DMS 273 (cell line): ENCODE results near the gene CLCNKB.
A peak's percentile ranks its signal among the peaks of the same experiment; 100 is the strongest.
"Not testable (repeated sequence)": the region's sequence is repeated elsewhere in the genome, so short reads cannot be mapped to it uniquely, and the experiment has no call there.

Experiments
- DNase-seq: peaks from one replicate; lab custom pipeline; 2025; ENCODE audit not compliant: unreplicated experiment; lab: John Stamatoyannopoulos, UW

Gene CLCNKB

GRCh38 chr1:16029288-16029687 lies 14.3 kb upstream of the CLCNKB start:
- no peak for DNase-seq

DNA sequence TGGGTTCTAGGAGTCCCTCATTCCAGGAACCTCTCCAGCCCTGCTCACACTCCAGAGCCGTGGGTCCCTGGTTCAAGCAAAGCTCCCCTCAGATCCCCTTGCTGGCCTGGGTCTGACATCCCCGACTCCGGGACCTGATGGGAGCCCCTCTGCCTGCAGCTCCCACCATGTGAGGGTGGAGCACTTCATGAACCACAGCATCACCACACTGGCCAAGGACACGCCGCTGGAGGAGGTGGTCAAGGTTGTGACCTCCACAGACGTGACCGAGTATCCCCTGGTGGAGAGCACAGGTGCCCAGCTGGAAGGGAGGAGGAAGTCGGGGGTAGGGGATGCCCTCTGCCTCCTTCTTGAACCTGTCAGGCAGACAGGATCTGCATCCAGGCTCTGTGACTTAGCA lies 12.0 kb upstream of the CLCNKB start:
- DNase-seq, result no peak

DNA sequence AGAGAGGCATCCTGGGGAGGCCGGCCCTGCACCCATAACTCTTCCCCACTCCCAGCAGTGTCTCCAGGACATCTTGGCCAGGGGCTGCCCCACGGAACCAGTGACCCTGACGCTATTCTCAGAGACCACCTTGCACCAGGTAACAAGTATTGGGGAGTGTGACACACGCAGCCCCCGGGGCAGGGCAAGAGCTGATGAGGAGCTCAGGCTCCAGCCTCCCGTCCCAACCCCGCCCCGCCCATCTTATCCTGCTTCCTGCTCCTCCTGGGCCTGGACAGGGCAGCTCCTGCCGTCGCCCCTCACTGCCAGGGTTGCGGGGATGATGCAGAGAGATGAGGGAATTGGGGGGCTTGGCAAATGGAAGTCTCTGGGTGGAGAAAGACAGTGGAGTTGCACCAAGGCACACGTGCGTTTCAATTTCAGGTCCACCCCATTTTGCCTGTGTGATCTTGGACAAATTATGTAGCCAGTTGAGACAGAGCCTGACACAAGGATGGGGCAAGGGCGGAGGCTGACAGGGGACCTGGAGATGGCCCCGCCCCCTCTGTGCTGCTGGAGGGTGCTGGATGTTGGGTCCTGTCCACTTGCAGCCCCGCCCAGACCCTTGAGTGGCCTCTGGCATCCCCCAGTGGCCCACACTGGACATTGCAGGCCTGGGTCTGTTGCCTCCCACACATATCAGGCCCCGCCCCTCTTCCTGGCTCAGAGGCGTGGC lies 11.0 kb upstream of the CLCNKB start:
- DNase-seq, result peak; percentile 94

- not testable (repeated sequence) for DNase-seq
Measured at GRCh38 chr1:16033103-16033632, 10.4 kb upstream of the CLCNKB start.

GRCh38 chr1:16036461-16036860 lies 7.1 kb upstream of the CLCNKB start:
- not testable (repeated sequence) for DNase-seq

DNA sequence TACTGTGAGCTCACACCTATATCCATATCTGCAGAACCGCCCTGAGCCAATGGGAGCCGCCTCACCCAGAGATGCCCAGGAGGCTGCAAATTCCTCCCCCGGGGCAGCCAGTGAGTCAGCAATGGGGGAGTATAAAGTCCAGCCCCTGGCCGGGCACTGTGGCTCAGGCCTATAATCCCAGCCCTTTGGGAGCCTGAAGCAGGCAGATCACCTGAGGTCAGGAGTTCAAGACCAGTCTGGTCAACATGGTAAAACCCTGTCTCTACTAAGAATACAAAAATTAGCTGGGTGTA lies 5.0 kb upstream of the CLCNKB start:
- no peak for DNase-seq

DNA sequence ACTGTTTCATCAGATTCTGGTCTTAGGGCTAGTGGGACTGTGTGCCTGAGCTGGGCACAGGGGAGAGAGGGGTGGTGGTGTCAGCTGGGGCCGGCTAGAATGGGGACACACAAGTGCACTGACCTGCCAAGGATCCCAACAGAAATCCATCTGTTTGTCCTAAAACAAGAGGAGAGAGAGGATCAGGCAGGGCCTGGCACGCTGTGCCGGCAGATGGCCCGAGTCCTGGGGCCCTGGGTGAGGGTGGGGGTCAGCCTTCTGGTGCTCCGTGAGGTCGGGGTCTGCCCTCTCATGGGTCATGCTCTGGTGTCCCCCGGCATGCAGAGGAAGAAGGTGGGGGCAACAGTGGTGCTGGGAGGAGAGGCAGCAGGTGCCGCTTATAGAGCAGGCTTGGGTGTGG lies 3.7 kb upstream of the CLCNKB start:
- peak; percentile 30 for DNase-seq

DNA sequence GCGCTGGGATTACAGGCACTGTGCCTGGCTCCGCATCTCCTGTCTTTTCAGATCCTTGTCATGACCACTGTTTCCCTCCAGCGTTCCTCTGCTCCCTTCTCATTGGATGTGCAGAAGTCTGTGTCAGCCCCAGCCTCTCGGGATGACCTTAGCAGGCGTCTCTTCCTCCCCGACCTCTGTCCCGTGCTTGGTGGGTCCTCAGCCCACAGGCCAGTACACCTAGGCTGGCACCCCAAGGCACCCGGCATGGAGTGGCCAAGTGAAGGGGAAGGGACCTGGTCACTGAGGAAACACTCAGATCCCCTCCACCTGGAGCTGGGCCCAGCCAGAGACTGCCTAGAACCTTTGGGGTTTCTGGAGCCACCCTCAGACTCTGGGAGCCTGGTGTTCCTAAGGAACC lies 2.4 kb upstream of the CLCNKB start:
- no peak for DNase-seq

DNA sequence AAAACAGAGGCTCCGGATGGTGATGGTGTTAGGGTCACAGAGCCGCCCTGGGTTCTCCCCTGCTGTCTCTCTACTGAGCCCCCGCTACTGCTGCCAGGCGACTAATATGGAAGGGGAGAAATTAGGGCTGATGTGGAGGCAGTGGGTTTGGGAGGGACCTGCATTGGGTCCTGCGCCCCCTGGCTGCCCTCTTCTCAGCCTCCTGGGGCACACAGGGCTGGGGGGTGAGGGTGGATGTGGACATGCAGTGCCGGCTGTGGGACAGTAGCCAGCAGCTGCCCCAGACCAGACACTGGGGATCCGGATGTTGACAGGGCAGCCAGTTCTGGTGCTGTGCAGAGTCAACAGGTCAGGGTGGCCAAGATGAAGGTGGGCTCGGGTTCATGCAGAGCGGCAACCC lies 1.5 kb upstream of the CLCNKB start:
- DNase-seq, result no peak

DNA sequence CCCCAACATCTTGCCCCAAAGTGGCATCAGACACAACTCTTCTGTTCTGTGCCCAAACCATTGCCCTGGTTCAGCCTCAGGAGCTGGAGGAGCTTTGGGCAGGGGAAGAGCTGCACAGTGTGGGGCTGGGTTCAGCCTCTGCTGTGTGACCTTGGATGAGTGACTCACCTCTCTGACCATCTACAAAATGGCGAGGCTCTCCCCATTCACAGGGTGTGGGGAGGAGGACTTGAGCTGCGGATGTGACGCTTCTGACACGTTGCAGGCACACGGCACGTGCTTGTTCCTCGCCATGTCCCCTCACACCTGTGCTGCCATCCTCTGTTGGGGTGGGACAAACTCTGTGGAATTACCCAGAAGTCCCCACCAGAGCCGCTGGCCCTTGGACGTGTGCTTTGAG lies 928 bp upstream of the CLCNKB start:
- DNase-seq, result not testable (repeated sequence)

DNA sequence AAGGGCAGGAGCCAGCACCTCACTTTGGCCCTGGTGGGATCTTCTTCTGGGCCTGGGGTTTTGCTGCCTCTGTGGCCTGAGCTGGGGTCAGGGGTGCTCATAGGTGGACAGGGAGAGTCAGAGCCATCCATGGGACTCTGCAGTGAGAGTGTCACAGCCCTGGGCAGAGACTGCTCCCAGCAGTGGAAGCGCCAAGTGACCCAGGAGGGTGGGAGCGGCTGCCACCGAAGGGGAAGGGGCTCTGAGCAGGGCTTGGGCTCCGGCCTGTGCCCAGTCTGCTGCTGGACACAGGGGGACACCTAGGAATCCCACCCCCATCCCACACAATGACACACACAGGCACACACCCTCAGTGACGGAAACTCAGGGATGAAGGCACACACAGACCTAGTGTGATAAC lies 368 bp downstream of the CLCNKB start:
- DNase-seq, result no peak

GRCh38 chr1:16046842-16047241 lies 3.3 kb downstream of the CLCNKB start:
- peak; percentile 50 for DNase-seq

DNA sequence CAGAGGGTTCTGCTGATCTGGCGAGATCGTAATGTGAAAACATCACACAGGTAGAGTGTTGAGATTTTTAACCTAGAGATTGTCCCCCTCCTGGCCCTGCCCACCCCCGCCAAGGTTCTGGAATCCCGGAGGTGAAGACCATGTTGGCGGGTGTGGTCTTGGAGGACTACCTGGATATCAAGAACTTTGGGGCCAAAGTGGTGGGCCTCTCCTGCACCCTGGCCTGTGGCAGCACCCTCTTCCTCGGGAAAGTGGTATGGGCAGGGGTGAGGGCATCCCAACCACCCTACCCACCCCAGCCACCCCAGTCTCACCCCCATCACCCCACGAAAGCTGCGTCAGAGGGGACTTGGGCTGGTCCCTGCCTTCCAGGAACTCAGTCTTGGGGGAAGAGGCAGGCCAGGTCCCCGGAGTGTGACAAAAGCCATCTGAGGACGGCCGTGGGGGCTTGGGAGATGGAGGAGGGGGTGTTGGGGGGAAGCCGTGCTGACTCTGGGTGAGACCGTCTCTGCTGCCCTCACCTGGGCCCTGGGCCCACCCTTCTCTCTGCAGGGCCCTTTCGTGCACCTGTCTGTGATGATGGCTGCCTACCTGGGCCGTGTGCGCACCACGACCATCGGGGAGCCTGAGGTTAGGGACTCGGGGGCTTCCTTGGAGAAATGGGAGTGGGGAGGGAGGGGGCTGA lies 4.4 kb downstream of the CLCNKB start:
- DNase-seq, result no peak

DNA sequence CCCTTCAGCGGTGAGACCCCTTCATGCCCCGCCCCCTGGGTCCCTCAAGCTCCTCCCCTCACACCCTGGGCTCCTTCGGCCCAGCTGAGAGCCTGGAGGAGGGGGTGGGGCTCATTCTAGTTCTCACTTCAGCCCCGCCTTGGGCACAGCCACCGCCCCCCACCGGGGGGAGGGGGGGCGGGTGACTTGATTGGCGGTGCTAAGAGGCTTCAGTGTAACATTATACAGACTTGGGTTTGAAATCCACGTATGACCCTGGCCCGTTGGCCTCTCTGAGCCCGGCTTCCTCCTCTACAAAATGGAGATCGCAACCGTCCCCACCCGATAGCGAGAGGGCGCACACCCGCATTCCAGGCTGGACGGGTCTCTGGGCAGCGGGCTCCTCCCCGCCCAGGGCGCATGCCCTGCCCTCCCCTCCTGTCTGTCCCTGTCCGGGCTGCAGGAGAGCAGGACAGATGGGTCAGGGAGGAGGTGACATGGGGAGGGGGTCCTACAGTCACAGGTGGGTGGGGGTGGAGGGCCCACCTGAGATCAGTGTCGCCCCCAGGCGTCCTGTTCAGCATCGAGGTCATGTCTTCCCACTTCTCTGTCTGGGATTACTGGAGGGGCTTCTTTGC lies 5.1 kb downstream of the CLCNKB start:
- peak; percentile 46 for DNase-seq

DNA sequence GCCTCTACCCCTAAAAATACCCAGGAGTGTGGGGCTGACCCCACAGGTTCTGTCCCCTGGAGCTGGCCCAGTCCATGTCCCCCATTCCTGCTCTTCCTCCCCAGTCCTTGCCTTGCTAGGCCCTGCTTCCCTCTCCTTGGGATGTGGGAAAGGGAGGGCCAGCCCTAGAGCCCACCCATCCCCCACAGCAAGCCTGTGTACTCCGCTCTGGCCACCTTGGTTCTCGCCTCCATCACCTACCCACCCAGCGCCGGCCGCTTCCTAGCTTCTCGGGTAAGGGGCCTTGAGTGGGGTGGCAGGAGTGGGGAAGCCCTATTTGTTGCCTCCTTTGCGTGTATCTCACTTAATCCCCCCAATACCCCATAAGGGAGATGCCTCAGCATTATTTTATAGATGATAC lies 6.7 kb downstream of the CLCNKB start:
- no peak for DNase-seq

DNA sequence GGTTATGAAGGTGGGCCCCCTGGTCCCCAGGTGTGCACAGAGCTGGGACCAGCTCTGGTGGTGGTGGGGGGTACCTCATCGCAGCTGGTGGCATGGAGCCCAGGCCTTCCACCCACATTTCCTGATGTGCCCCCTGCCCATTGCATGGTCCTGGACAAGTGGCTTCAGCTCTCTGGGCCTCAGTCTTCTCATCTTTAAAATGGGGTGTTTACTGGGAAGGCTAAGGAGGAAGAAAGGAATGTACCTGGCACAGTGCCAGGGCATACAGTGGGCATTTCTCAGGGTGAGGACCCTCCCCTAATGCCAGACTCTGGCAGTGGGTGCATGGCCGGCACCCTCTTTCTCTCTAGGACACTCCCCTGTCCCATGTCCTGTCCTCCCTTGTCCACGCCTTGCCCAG lies 7.5 kb downstream of the CLCNKB start:
- no peak for DNase-seq

- DNase-seq, result not testable (repeated sequence)
Measured at GRCh38 chr1:16051949-16052348, 8.4 kb downstream of the CLCNKB start.

DNA sequence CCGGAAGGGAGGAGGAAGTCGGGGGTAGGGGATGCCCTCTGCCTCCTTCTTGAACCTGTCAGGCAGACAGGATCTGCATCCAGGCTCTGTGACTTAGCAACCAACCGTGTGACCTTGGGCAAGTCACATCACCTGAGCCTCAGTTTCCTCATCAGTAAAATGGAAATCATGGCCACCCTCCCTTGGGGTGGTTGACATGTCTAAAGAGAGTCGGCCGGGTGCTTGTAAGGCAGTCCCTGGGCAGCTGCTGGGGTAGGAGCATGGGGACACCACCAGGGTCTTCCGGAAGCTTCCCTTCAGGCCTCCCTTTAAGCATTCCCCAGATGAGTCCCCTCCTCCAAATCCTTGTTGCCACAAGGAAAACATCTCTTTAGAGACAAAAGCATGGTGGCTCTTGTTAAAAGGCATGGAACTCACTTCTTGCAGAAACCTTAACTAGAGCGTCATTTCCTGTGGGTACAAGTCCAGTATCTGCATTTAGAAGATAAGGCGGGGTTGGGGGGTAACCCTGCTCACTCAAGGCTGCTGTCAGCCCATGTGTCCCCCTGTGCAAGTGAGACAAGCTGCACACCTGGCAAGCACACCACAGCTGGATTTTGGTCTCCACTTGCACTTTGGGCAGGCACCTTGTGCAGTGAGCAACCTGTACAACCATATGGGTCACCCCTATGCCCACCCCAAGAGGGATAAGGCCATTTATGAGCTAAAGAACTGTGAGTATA lies 10.4 kb downstream of the CLCNKB start:
- DNase-seq, result no peak

- no peak for DNase-seq
Measured at GRCh38 chr1:16054598-16055540, 11.3 kb downstream of the CLCNKB start.
